Left lung (tissue), 10 donors: ENCODE results near the gene USP19. TPM values are rescaled to one million over a fixed set of nuclear protein-coding genes. Genes with fewer than 3 reads are reported as not detected.

Experiments used
- ATAC-seq: fragments of 200-7000 bp; cut with Tn5 transposase; one replicate; pipeline ENCODE4 v1.9.1; 2020; ENCODE audit warnings: moderate library complexity
- DNase-seq, 4 donors: peaks; one replicate each; pipeline ENCODE4 v3.0.0-alpha.2; 2013 to 2020
- H3K27ac ChIP-seq, 2 donors: fragments of 200-600 bp; sonication (generic) in 1 of 2; one replicate each; pipeline versions ENCODE4 v1.5.0 to v1.8.0; 2020 to 2021
- H3K27me3 ChIP-seq, 2 donors: fragments of 200-600 bp; sonication (generic) in 1 of 2; one replicate each; pipeline versions ENCODE4 v1.5.0 to v1.8.0; 2020 to 2021
- H3K36me3 ChIP-seq, 2 donors: fragments of 200-600 bp; sonication (generic) in 1 of 2; one replicate each; pipeline versions ENCODE4 v1.5.0 to v1.8.0; 2020 to 2021
- H3K4me1 ChIP-seq, 2 donors: fragments of 200-600 bp; one replicate each; pipeline ENCODE4 v1.8.0; 2021
- H3K4me3 ChIP-seq, 2 donors: fragments of 200-600 bp; sonication (generic) in 1 of 2; one replicate each; pipeline versions ENCODE4 v1.5.0 to v1.8.0; 2020 to 2021; ENCODE audit warnings: mild to moderate bottlenecking in 1 of 2
- H3K9me3 ChIP-seq, 2 donors: fragments of 200-600 bp; sonication (generic) in 1 of 2; one replicate each; pipeline versions ENCODE4 v1.5.0 to v1.8.0; 2020 to 2021
- CTCF ChIP-seq, 2 donors: fragments of 200-600 bp; sonication (generic) in 1 of 2; IDR thresholded peaks; one replicate each; pipeline versions ENCODE4 v1.5.0 to v1.8.0; 2021; ENCODE audit warnings: antibody characterized with exemption in 2 of 2
- intact Hi-C, 2 donors: fragments of 100-400 bp; cut with DNase I; formaldehyde crosslinking; loops; one replicate each; pipeline versions ENCODE4 v1.11.2 to v1.14.2; 2022
- polyA plus RNA-seq, 6 donors: library from polyadenylated mRNA; unstranded; fragments of 120-200 nt; gene quantifications; one replicate each; pipeline ENCODE4 v1.2.1, GENCODE V29; 2013; ENCODE audit not compliant: insufficient read length in 6 of 6
- total RNA-seq, 2 donors: library from RNA; stranded (reverse); fragmentation: NEBNext Ultra II Directional; extraction: Animal tissue kit (Norgen Biotek cat#: 25700); gene quantifications; one replicate each; pipeline ENCODE4 v1.2.1, GENCODE V29; 2021
- donor health status: DM: no; HTN: yes; CAD: no.
- donor health status: DM: no; HTN: no; CAD: no.

The USP19 gene
- total and polyA plus RNA-seq, 8 donors, result 42.8 to 55.0 (median 49.8) TPM

- Histone ChIP-seq H3K4me3 (peak overlapping the region; percentile 89), H3K36me3 (peaks cover 0 to 30% of the 10 kb centered on the region in 2 donors), H3K4me1 (peaks cover 10 to 34% of the 10 kb centered on the region in 2 donors), H3K27ac (peak overlapping the region; percentile 79 to 88), H3K27me3 (no peaks in the 10 kb centered on the region), H3K9me3 (no peaks in the 10 kb centered on the region)
- TF ChIP-seq CTCF (IDR thresholded peaks at IDR 0.05), result no peak
- no peak for DNase-seq
- intact Hi-C loops, result no loop called here
- ATAC-seq, result no peak
These were observed 44.5 kb upstream of the USP19 start for GRCh38 chr3:49164983-49165720.

GRCh38 chr3:49163609-49164008 lies 43.0 kb upstream of the USP19 start:
- Histone ChIP-seq H3K27ac (no peak overlapping the region), H3K4me1 (peaks cover 10 to 34% of the 10 kb centered on the region in 2 donors), H3K36me3 (peaks cover 0 to 30% of the 10 kb centered on the region in 2 donors), H3K9me3 (no peaks in the 10 kb centered on the region), H3K4me3 (no peak overlapping the region), H3K27me3 (no peaks in the 10 kb centered on the region)
- intact Hi-C loops, result no loop called here
- ATAC-seq, result no peak
- DNase-seq, result peak in 1 of 4 donors; percentile 37
- no peak for TF ChIP-seq CTCF (IDR thresholded peaks at IDR 0.05)

GRCh38 chr3:49162751-49163419 lies 42.3 kb upstream of the USP19 start:
- Histone ChIP-seq H3K27ac (no peak overlapping the region), H3K36me3 (peaks cover 0 to 30% of the 10 kb centered on the region in 2 donors), H3K9me3 (no peaks in the 10 kb centered on the region), H3K4me1 (peaks cover 10 to 34% of the 10 kb centered on the region in 2 donors), H3K4me3 (no peak overlapping the region), H3K27me3 (no peaks in the 10 kb centered on the region)
- intact Hi-C loops, result no loop called here
- DNase-seq, result peak in 1 of 4 donors; percentile 50
- no peak for ATAC-seq
- TF ChIP-seq CTCF (IDR thresholded peaks at IDR 0.05), result no peak

GRCh38 chr3:49161808-49162530 lies 41.3 kb upstream of the USP19 start:
- intact Hi-C loops, result no loop called here
- no peak for ATAC-seq
- peaks cover 0 to 30% of the 10 kb centered on the region in 2 donors for H3K36me3 ChIP-seq
- H3K4me1 ChIP-seq, result peaks cover 10 to 34% of the 10 kb centered on the region in 2 donors
- no peaks in the 10 kb centered on the region for H3K27me3 ChIP-seq
- no peaks in the 10 kb centered on the region for H3K9me3 ChIP-seq
- no peak overlapping the region for H3K4me3 ChIP-seq
- no peak overlapping the region for H3K27ac ChIP-seq
- peak in 1 of 4 donors; percentile 4 for DNase-seq
- TF ChIP-seq CTCF (IDR thresholded peaks at IDR 0.05), result no peak

- Histone ChIP-seq H3K27me3 (no peaks in the 10 kb centered on the region), H3K36me3 (peaks cover 0 to 30% of the 10 kb centered on the region in 2 donors), H3K9me3 (no peaks in the 10 kb centered on the region), H3K4me1 (peaks cover 10 to 28% of the 10 kb centered on the region in 2 donors), H3K27ac (no peak overlapping the region), H3K4me3 (no peak overlapping the region)
- DNase-seq (no peak), ATAC-seq (no peak)
- TF ChIP-seq CTCF (IDR thresholded peaks at IDR 0.05), result no peak
- intact Hi-C loops, result no loop called here
These were observed 40.6 kb upstream of the USP19 start for GRCh38 chr3:49161197-49161596.
